Middle frontal gyrus (tissue), 1 donor: ENCODE results near the gene KLKB1.
"Not testable (repeated sequence)": the region's sequence is repeated elsewhere in the genome, so short reads cannot be mapped to it uniquely, and the experiment has no call there.

Experiments used
- DNase-seq: peaks from one replicate; pipeline ENCODE4 v3.0.0-alpha.2; 2015; ENCODE audit warnings: low spot score; ENCODE audit errors: extremely low spot score

KLKB1 gene

GRCh38 chr4:186264660-186265059, 37.4 kb downstream of the KLKB1 start:
- DNase-seq = no peak

- not testable (repeated sequence) for DNase-seq
These were observed 37.9 kb downstream of the KLKB1 start for GRCh38 chr4:186265250-186265649.

GRCh38 chr4:186265683-186266652, 38.7 kb downstream of the KLKB1 start, which contains the start of gene F11:
F11 (plus strand) TSS chr4:186266189; CDS start chr4:186267137, 948 bp downstream.
- no peak for DNase-seq

GRCh38 chr4:186266729-186267456, 39.6 kb downstream of the KLKB1 start:
- DNase-seq = no peak

GRCh38 chr4:186271081-186271678, 43.9 kb downstream of the KLKB1 start:
- DNase-seq = no peak

- DNase-seq = no peak
These were observed 45.5 kb downstream of the KLKB1 start for GRCh38 chr4:186272699-186273391.

GRCh38 chr4:186273392-186273789, 46.1 kb downstream of the KLKB1 start:
- not testable (repeated sequence) for DNase-seq

- DNase-seq = no peak
These were observed 56.0 kb downstream of the KLKB1 start for GRCh38 chr4:186283311-186283710.

GRCh38 chr4:186285147-186285546, 57.8 kb downstream of the KLKB1 start:
- no peak for DNase-seq

- DNase-seq = no peak
These were observed 59.3 kb downstream of the KLKB1 start for GRCh38 chr4:186286581-186286980.

- DNase-seq = no peak
These were observed 64.1 kb downstream of the KLKB1 start for GRCh38 chr4:186291256-186291890.

GRCh38 chr4:186294160-186294559, 66.9 kb downstream of the KLKB1 start:
- no peak for DNase-seq

- DNase-seq = no peak
These were observed 69.2 kb downstream of the KLKB1 start for GRCh38 chr4:186296481-186296880.

GRCh38 chr4:186297013-186297645, 69.8 kb downstream of the KLKB1 start:
- peak; percentile 52 for DNase-seq

- no peak for DNase-seq
These were observed 70.8 kb downstream of the KLKB1 start for GRCh38 chr4:186298031-186298647.

GRCh38 chr4:186299291-186299690, 72.0 kb downstream of the KLKB1 start:
- DNase-seq = no peak

GRCh38 chr4:186300659-186301390, 73.5 kb downstream of the KLKB1 start:
- DNase-seq = no peak

- no peak for DNase-seq
These were observed 76.9 kb downstream of the KLKB1 start for GRCh38 chr4:186304216-186304615.

- DNase-seq = no peak
These were observed 77.7 kb downstream of the KLKB1 start for GRCh38 chr4:186304866-186305505.
